ENCODE measurements around the gene DCK.

DNA sequence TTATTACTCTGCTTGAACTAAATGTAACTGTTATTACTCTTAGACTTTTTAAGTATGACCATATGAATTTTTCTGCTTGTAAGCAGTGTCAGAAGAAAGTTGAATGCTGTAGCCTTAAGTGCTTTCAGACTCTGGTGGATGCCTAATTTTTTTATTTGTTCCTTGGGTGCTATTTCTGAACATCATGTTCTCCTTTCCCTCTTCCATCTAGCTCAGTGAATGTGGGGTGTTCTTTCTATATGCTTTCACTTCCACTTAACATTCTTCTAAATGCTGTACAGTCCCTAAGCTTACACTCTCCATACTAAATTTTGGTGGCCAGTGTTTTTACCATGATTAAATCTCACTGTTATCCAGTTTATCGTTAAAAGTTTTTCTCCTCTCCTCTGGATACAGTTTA is 3.6 kb downstream of the DCK start:
- TF ChIP-seq, protein P1, sequence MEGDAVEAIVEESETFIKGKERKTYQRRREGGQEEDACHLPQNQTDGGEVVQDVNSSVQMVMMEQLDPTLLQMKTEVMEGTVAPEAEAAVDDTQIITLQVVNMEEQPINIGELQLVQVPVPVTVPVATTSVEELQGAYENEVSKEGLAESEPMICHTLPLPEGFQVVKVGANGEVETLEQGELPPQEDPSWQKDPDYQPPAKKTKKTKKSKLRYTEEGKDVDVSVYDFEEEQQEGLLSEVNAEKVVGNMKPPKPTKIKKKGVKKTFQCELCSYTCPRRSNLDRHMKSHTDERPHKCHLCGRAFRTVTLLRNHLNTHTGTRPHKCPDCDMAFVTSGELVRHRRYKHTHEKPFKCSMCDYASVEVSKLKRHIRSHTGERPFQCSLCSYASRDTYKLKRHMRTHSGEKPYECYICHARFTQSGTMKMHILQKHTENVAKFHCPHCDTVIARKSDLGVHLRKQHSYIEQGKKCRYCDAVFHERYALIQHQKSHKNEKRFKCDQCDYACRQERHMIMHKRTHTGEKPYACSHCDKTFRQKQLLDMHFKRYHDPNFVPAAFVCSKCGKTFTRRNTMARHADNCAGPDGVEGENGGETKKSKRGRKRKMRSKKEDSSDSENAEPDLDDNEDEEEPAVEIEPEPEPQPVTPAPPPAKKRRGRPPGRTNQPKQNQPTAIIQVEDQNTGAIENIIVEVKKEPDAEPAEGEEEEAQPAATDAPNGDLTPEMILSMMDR (IDR thresholded peaks at IDR 0.05), result no peak
- no peak for TF ChIP-seq POLR2A (IDR thresholded peaks at IDR 0.05)

Data from lower leg skin (tissue), 3 donors.